ENCODE results near the gene RPL37A. TPM values are rescaled to one million over a fixed set of nuclear protein-coding genes. Genes with fewer than 3 reads are reported as not detected.

The RPL37A gene
- total RNA-seq, 1 donor from 2014 or later: 2,608 TPM

DNA sequence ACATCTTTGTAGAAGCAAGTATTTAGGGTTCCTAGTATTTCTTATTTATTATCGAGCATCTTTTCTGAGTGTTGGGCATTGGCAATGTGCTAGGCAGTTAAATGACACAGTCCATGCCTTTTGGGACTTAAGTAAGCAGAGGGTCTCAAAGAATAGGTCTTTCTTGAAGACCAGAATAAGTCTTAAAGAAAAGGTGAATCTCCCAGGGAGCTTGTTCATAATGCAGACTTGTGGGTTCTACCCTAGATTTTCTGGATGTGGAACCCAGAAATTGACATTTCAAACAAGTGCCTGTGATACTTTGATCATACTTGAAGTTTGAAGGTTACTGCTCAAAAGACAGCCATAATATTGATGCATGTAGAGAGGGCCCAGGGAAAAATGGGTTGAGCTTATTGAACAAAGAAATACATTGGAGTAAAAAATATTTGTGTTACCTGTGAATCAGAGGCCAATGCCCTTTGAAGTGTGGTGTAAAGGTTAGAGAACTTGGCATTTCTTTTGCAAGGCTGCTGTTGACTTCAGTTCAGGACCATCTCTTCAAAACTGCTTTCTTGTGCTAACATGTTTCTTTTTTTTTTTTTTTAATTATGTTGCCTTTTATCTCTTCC lies 24.4 kb downstream of the RPL37A start:
- peaks cover 8% of the 10 kb centered on the region for H3K9me3 Mint-ChIP-seq (ENCODE audit: unreplicated experiment)
- H3K4me3 Mint-ChIP-seq (ENCODE audit: unreplicated experiment): no peak overlapping the region
- H3K4me1 Mint-ChIP-seq (ENCODE audit: unreplicated experiment): peaks cover 31% of the 10 kb centered on the region
- H3K36me3 Mint-ChIP-seq (ENCODE audit: unreplicated experiment): peaks cover 4% of the 10 kb centered on the region
- TF ChIP-seq, protein P1, sequence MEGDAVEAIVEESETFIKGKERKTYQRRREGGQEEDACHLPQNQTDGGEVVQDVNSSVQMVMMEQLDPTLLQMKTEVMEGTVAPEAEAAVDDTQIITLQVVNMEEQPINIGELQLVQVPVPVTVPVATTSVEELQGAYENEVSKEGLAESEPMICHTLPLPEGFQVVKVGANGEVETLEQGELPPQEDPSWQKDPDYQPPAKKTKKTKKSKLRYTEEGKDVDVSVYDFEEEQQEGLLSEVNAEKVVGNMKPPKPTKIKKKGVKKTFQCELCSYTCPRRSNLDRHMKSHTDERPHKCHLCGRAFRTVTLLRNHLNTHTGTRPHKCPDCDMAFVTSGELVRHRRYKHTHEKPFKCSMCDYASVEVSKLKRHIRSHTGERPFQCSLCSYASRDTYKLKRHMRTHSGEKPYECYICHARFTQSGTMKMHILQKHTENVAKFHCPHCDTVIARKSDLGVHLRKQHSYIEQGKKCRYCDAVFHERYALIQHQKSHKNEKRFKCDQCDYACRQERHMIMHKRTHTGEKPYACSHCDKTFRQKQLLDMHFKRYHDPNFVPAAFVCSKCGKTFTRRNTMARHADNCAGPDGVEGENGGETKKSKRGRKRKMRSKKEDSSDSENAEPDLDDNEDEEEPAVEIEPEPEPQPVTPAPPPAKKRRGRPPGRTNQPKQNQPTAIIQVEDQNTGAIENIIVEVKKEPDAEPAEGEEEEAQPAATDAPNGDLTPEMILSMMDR (IDR thresholded peaks at IDR 0.05): no peak
- DNase-seq (ENCODE audit: extremely low spot score, unreplicated experiment): no peak
- no peak overlapping the region for H3K27ac Mint-ChIP-seq (ENCODE audit: unreplicated experiment)
- H3K27me3 Mint-ChIP-seq (ENCODE audit: unreplicated experiment): no peaks in the 10 kb centered on the region

DNA sequence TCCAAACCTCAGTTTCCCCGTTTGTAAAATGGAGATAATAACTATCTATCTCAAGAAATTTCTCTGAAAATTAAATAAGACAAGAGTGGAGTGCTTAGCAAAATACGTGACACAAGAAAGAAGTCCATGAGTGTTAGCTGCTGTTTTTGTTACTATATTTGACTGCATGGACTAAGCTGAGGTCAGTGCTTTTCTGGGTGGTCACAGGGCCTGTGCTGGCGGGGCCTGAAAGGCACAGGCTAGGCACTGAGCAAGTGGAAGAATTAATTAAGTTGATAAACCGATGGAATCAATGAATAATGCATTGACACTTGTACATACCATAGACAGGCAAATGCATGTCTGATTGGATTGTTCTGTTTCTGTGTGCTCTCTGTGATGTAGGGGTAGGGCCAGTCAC lies 27.3 kb downstream of the RPL37A start:
- no peak for DNase-seq (ENCODE audit: extremely low spot score, unreplicated experiment)
- Mint-ChIP-seq H3K4me3 (ENCODE audit: unreplicated experiment) (no peak overlapping the region), H3K4me1 (ENCODE audit: unreplicated experiment) (peaks cover 14% of the 10 kb centered on the region), H3K36me3 (ENCODE audit: unreplicated experiment) (peaks cover 4% of the 10 kb centered on the region), H3K27me3 (ENCODE audit: unreplicated experiment) (no peaks in the 10 kb centered on the region), H3K27ac (ENCODE audit: unreplicated experiment) (no peak overlapping the region), H3K9me3 (ENCODE audit: unreplicated experiment) (peaks cover 8% of the 10 kb centered on the region)
- TF ChIP-seq, protein P1 (IDR thresholded peaks at IDR 0.05): no peak

DNA sequence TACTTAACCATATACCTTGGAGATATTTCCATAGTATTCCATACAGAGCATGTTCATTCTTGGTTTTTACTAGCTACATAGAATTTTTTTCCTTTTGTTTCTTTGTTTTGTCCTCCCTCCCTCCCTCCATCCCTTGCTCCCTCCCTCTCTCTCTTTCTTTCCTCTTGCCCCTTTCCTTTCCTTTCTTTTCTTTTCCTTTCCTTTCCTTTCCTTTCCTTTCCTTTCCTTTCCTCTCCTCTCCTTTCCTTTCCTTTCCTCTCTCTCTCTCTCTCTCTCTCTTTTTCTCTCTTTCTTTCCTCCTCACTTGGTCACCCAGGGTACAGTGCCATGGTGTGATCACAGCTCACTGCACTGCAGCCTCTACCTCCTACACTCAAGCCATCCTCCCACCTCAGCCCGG lies 28.3 kb downstream of the RPL37A start:
- Mint-ChIP-seq H3K36me3 (ENCODE audit: unreplicated experiment) (peaks cover 4% of the 10 kb centered on the region), H3K4me3 (ENCODE audit: unreplicated experiment) (no peak overlapping the region), H3K27ac (ENCODE audit: unreplicated experiment) (no peak overlapping the region), H3K9me3 (ENCODE audit: unreplicated experiment) (peaks cover 8% of the 10 kb centered on the region), H3K27me3 (ENCODE audit: unreplicated experiment) (no peaks in the 10 kb centered on the region), H3K4me1 (ENCODE audit: unreplicated experiment) (peaks cover 16% of the 10 kb centered on the region)
- TF ChIP-seq, protein P1 (IDR thresholded peaks at IDR 0.05): no peak
- no peak for DNase-seq (ENCODE audit: extremely low spot score, unreplicated experiment)

DNA sequence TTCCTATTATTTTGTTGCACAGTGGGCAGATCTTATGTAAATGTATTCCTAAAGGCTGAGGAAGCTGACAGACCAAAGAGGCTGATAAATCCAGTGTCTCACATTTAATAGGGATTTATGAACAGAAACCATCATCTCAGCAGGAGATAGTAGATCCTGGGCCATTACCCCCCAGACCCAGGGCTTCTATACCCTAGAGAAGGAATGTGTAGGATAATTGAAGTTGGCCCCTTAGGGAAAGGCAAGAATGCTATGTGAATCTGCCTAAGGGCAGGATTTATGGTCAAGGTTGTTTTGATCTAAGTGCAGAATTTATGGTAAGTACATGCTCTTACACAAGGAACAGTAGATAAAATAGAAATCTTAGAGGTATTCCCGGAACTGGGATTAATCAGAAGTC lies 29.0 kb downstream of the RPL37A start:
- DNase-seq (ENCODE audit: extremely low spot score, unreplicated experiment): no peak
- no peaks in the 10 kb centered on the region for H3K27me3 Mint-ChIP-seq (ENCODE audit: unreplicated experiment)
- no peak overlapping the region for H3K27ac Mint-ChIP-seq (ENCODE audit: unreplicated experiment)
- H3K4me1 Mint-ChIP-seq (ENCODE audit: unreplicated experiment): peaks cover 21% of the 10 kb centered on the region
- peaks cover 8% of the 10 kb centered on the region for H3K9me3 Mint-ChIP-seq (ENCODE audit: unreplicated experiment)
- no peaks in the 10 kb centered on the region for H3K36me3 Mint-ChIP-seq (ENCODE audit: unreplicated experiment)
- H3K4me3 Mint-ChIP-seq (ENCODE audit: unreplicated experiment): no peak overlapping the region
- TF ChIP-seq, protein P1 (IDR thresholded peaks at IDR 0.05): no peak

DNA sequence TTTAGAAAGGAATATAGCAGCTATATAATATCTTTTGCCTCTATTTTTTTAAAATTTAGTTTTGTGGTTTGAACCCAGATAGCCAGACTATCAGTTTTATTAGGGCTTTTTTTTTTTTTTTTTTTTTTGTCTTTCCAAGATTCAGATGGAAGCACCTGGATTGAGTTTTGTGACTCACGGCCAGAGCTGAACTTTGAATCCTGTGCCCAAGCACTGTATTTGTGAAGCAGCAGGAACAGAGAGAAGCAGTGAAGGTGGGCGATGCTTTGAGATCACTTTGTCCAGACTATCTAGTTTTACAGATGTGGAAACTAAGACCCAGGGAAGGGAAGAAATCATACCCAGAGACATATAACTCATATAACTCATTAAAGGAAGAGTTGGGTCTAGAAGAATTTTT lies 33.9 kb downstream of the RPL37A start:
- H3K4me1 Mint-ChIP-seq (ENCODE audit: unreplicated experiment): peaks cover 55% of the 10 kb centered on the region

More for the DNA sequence above, 33.9 kb downstream of the RPL37A start:
- no peak for DNase-seq (ENCODE audit: extremely low spot score, unreplicated experiment)
- no peaks in the 10 kb centered on the region for H3K36me3 Mint-ChIP-seq (ENCODE audit: unreplicated experiment)
- peak overlapping the region; percentile 15 for H3K27ac Mint-ChIP-seq (ENCODE audit: unreplicated experiment)
- no peaks in the 10 kb centered on the region for H3K27me3 Mint-ChIP-seq (ENCODE audit: unreplicated experiment)
- TF ChIP-seq, protein P1 (IDR thresholded peaks at IDR 0.05): no peak
- H3K4me3 Mint-ChIP-seq (ENCODE audit: unreplicated experiment): no peak overlapping the region
- no peaks in the 10 kb centered on the region for H3K9me3 Mint-ChIP-seq (ENCODE audit: unreplicated experiment)
